Vagina (tissue), 2 donors: ENCODE data around the gene KRTAP5-9. TPM values are rescaled to one million over a fixed set of nuclear protein-coding genes. Genes with fewer than 3 reads are reported as not detected.

Source experiments
- DNase-seq, 2 donors: peaks; one replicate each; pipeline ENCODE4 v3.0.0-alpha.2; 2017; ENCODE audit errors: extremely low spot score in 2 of 2
- H3K27ac ChIP-seq: fragments of 200-600 bp; sonication (generic); one replicate; pipeline ENCODE4 v1.5.1; 2019
- H3K27me3 ChIP-seq: fragments of 200-600 bp; sonication (generic); one replicate; pipeline ENCODE4 v1.5.1; 2019
- H3K36me3 ChIP-seq, 2 donors: fragments of 200-600 bp; sonication (generic); one replicate each; pipeline ENCODE4 v1.5.1; 2017 to 2019
- H3K4me1 ChIP-seq: fragments of 200-600 bp; sonication (generic); one replicate; pipeline ENCODE4 v1.5.1; 2019
- H3K4me3 ChIP-seq, 2 donors: fragments of 200-600 bp; sonication (generic); 1 replicate in 1 of 2; 2 replicates in 1 of 2; pipeline ENCODE4 v1.5.1; 2016 to 2019
- H3K9me3 ChIP-seq: fragments of 200-600 bp; sonication (generic); one replicate; pipeline ENCODE4 v1.5.1; 2019
- POLR2A ChIP-seq, 2 donors: fragments of 450-650 bp; IDR thresholded peaks; one replicate each; pipeline ENCODE4 v1.6.1; 2017; ENCODE audit warnings: antibody characterized with exemption in 2 of 2, mild to moderate bottlenecking in 2 of 2, moderate library complexity in 2 of 2
- POLR2AphosphoS5 ChIP-seq, 2 donors: sonication (generic); formaldehyde crosslinking; IDR thresholded peaks; one replicate each; pipeline ENCODE4 v1.9.0; 2017; ENCODE audit warnings: antibody characterized with exemption in 2 of 2, mild to moderate bottlenecking in 2 of 2, low read depth in 1 of 2; ENCODE audit not compliant: insufficient read depth in 1 of 2
- intact Hi-C: fragments of 100-400 bp; cut with DNase I; formaldehyde crosslinking; loops from one replicate; pipeline ENCODE4 v1.15.1; 2023
- total RNA-seq: library from RNA; depleted of rRNA; stranded (reverse); fragments of >200 nt; gene quantifications from one replicate; pipeline ENCODE4 v1.2.3, GENCODE V29; 2016
- TF ChIP-seq, protein P1 (sequence below), 3 experiments: fragments of 450-650 bp in 2 of 3; fragments of 200-600 bp in 1 of 3; sonication (generic) in 1 of 3; IDR thresholded peaks; one replicate each; pipeline ENCODE4 v1.5.1; 2017 to 2019; ENCODE audit warnings: antibody characterized with exemption in 3 of 3, mild to moderate bottlenecking in 2 of 3, moderate library complexity in 2 of 3

Gene KRTAP5-9
- total RNA-seq, 1 donor from 2014 or later, result not detected

DNA sequence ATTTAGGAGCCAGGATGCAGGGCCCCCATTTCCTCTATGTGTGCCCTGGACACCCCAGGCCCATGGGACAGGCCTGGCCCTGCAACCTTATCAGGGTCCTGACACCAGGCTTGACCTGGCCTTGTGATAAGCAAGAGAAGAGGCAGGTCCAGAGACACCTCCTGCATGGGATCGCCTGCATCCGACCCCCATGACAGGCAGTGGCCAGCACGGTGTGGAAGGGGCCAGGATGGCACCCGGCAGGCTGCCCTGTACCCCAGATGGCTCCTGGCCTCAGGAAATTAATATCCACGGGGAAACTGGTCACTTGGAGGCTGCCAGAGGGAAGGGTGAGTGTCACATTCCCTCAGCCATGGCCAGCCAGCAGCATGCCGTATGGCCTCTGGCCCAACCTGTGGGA, 6.8 kb downstream of the KRTAP5-9 start:
- no peaks in the 10 kb centered on the region for H3K27me3 ChIP-seq
- H3K4me3 ChIP-seq, result no peak overlapping the region
- DNase-seq, result no peak
- no peaks in the 10 kb centered on the region for H3K36me3 ChIP-seq
- intact Hi-C loops, result no loop called here
- H3K4me1 ChIP-seq, result no peaks in the 10 kb centered on the region
- no peaks in the 10 kb centered on the region for H3K9me3 ChIP-seq
- no peak overlapping the region for H3K27ac ChIP-seq
- TF ChIP-seq, protein P1, sequence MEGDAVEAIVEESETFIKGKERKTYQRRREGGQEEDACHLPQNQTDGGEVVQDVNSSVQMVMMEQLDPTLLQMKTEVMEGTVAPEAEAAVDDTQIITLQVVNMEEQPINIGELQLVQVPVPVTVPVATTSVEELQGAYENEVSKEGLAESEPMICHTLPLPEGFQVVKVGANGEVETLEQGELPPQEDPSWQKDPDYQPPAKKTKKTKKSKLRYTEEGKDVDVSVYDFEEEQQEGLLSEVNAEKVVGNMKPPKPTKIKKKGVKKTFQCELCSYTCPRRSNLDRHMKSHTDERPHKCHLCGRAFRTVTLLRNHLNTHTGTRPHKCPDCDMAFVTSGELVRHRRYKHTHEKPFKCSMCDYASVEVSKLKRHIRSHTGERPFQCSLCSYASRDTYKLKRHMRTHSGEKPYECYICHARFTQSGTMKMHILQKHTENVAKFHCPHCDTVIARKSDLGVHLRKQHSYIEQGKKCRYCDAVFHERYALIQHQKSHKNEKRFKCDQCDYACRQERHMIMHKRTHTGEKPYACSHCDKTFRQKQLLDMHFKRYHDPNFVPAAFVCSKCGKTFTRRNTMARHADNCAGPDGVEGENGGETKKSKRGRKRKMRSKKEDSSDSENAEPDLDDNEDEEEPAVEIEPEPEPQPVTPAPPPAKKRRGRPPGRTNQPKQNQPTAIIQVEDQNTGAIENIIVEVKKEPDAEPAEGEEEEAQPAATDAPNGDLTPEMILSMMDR (IDR thresholded peaks at IDR 0.05), result no peak
- TF ChIP-seq POLR2AphosphoS5 (IDR thresholded peaks at IDR 0.05; ENCODE audit: insufficient read depth in 1 of 2, low read depth in 1 of 2) (no peak), POLR2A (IDR thresholded peaks at IDR 0.05) (no peak)

DNA sequence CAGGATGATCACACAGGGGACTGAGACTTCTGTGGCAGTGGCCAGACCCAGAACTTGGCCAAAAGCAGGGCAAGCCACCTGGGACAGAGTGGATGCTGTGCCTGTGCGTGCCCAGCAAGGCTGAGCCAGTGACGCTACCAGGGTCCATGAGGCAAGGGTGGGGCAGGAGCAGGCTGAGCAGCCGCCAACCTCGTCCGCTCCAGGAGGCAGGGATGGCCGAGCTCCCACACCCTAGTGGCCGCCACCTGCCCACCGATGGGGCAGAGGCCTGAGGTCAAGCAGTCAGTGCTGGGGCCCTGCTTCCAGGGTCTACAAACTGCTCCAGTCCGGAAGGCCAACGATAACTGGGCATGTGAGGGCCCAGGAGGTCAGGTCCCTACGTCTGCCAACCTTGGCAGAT, 7.3 kb downstream of the KRTAP5-9 start:
- Histone ChIP-seq H3K4me1 (no peaks in the 10 kb centered on the region), H3K27ac (no peak overlapping the region), H3K4me3 (no peak overlapping the region), H3K36me3 (no peaks in the 10 kb centered on the region), H3K9me3 (no peaks in the 10 kb centered on the region), H3K27me3 (no peaks in the 10 kb centered on the region)
- TF ChIP-seq POLR2AphosphoS5 (IDR thresholded peaks at IDR 0.05; ENCODE audit: insufficient read depth in 1 of 2, low read depth in 1 of 2) (no peak), POLR2A (IDR thresholded peaks at IDR 0.05) (no peak)
- TF ChIP-seq, protein P1 (IDR thresholded peaks at IDR 0.05), result no peak
- no peak for DNase-seq
- intact Hi-C loops, result no loop called here

DNA sequence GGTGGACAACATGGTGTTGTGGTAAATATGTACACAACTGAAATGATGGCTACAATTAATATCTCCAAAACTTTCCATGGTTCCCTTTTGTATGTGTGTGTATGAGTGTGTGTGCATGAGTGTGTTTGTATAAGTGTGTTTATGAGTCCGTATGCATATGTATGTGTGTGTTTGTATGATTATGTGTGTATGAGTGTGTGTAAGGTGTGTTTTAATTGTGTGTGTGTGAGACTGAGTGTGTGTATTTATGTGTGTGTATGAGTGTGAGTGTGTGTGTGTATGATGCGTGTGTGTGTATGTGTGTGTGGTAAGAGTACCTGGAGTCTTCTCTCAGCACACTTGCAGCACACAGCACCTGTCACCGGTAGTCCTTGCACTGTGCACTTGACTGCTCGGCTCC, 7.8 kb downstream of the KRTAP5-9 start:
- TF ChIP-seq, protein P1 (IDR thresholded peaks at IDR 0.05), result no peak
- TF ChIP-seq POLR2A (IDR thresholded peaks at IDR 0.05) (no peak), POLR2AphosphoS5 (IDR thresholded peaks at IDR 0.05; ENCODE audit: insufficient read depth in 1 of 2, low read depth in 1 of 2) (no peak)
- Histone ChIP-seq H3K27ac (no peak overlapping the region), H3K4me1 (no peaks in the 10 kb centered on the region), H3K36me3 (no peaks in the 10 kb centered on the region), H3K27me3 (no peaks in the 10 kb centered on the region), H3K4me3 (no peak overlapping the region), H3K9me3 (no peaks in the 10 kb centered on the region)
- no peak for DNase-seq
- intact Hi-C loops, result no loop called here

DNA sequence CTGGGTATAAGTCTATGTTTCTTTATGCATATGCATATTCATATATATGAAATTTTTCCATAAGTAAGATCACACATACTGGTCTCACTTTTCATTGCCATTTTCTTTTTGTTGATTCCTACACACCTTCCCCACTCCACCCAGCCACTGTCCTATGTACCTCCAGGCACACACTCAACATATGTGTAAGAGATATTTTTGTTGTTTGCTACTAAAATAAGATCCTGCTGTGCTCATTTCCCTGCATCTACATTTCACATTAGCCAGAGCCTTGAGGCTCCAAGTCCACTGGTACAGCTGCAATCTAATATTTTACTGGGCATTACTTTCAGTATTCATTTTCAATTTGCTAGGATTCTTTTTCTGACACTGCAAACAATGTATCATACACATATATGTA, 9.0 kb downstream of the KRTAP5-9 start:
- no peak for DNase-seq
- Histone ChIP-seq H3K4me1 (no peaks in the 10 kb centered on the region), H3K27me3 (no peaks in the 10 kb centered on the region), H3K9me3 (no peaks in the 10 kb centered on the region), H3K27ac (no peak overlapping the region), H3K4me3 (no peak overlapping the region), H3K36me3 (no peaks in the 10 kb centered on the region)
- intact Hi-C loops, result no loop called here
- no peak for TF ChIP-seq POLR2AphosphoS5 (IDR thresholded peaks at IDR 0.05; ENCODE audit: insufficient read depth in 1 of 2, low read depth in 1 of 2)
- TF ChIP-seq, protein P1 (IDR thresholded peaks at IDR 0.05), result no peak
- TF ChIP-seq POLR2A (IDR thresholded peaks at IDR 0.05), result no peak

DNA sequence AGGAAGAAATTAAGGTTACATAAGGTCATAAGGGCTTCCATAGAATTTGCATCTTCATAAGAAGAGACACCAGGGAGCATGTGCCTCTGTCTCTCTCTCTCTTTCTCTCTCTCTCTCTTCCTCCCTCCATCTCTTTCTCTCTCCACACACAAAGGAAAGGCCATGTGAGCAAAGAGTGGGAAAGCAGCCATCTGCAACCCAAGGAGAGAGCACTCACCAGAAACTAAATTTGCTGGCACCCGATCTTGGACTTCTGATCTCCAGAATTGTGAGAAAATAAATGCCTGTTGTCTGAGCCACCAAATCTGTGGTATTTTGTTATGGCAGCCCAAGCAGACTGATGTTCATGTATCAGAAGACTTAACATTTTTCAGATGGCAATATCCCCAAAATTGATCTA, 10.8 kb downstream of the KRTAP5-9 start:
- H3K27ac ChIP-seq, result no peak overlapping the region
- H3K27me3 ChIP-seq, result no peaks in the 10 kb centered on the region
- no peaks in the 10 kb centered on the region for H3K4me1 ChIP-seq
- no peak overlapping the region for H3K4me3 ChIP-seq
- no peaks in the 10 kb centered on the region for H3K36me3 ChIP-seq
- intact Hi-C loops, result no loop called here
- DNase-seq, result no peak
- TF ChIP-seq POLR2AphosphoS5 (IDR thresholded peaks at IDR 0.05; ENCODE audit: insufficient read depth in 1 of 2, low read depth in 1 of 2), result no peak
- TF ChIP-seq POLR2A (IDR thresholded peaks at IDR 0.05), result no peak
- TF ChIP-seq, protein P1 (IDR thresholded peaks at IDR 0.05), result no peak
- H3K9me3 ChIP-seq, result no peaks in the 10 kb centered on the region
